Measurements from ENCODE around the gene BOC. TPM values are rescaled to one million over a fixed set of nuclear protein-coding genes. Genes with fewer than 3 reads are reported as not detected.

Gene BOC, protein sequence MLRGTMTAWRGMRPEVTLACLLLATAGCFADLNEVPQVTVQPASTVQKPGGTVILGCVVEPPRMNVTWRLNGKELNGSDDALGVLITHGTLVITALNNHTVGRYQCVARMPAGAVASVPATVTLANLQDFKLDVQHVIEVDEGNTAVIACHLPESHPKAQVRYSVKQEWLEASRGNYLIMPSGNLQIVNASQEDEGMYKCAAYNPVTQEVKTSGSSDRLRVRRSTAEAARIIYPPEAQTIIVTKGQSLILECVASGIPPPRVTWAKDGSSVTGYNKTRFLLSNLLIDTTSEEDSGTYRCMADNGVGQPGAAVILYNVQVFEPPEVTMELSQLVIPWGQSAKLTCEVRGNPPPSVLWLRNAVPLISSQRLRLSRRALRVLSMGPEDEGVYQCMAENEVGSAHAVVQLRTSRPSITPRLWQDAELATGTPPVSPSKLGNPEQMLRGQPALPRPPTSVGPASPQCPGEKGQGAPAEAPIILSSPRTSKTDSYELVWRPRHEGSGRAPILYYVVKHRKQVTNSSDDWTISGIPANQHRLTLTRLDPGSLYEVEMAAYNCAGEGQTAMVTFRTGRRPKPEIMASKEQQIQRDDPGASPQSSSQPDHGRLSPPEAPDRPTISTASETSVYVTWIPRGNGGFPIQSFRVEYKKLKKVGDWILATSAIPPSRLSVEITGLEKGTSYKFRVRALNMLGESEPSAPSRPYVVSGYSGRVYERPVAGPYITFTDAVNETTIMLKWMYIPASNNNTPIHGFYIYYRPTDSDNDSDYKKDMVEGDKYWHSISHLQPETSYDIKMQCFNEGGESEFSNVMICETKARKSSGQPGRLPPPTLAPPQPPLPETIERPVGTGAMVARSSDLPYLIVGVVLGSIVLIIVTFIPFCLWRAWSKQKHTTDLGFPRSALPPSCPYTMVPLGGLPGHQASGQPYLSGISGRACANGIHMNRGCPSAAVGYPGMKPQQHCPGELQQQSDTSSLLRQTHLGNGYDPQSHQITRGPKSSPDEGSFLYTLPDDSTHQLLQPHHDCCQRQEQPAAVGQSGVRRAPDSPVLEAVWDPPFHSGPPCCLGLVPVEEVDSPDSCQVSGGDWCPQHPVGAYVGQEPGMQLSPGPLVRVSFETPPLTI
- total RNA-seq (2014; rRNA removed; shearing (Covaris generic)), result 2.5 and 3.8 TPM in 2 replicates

DNA sequence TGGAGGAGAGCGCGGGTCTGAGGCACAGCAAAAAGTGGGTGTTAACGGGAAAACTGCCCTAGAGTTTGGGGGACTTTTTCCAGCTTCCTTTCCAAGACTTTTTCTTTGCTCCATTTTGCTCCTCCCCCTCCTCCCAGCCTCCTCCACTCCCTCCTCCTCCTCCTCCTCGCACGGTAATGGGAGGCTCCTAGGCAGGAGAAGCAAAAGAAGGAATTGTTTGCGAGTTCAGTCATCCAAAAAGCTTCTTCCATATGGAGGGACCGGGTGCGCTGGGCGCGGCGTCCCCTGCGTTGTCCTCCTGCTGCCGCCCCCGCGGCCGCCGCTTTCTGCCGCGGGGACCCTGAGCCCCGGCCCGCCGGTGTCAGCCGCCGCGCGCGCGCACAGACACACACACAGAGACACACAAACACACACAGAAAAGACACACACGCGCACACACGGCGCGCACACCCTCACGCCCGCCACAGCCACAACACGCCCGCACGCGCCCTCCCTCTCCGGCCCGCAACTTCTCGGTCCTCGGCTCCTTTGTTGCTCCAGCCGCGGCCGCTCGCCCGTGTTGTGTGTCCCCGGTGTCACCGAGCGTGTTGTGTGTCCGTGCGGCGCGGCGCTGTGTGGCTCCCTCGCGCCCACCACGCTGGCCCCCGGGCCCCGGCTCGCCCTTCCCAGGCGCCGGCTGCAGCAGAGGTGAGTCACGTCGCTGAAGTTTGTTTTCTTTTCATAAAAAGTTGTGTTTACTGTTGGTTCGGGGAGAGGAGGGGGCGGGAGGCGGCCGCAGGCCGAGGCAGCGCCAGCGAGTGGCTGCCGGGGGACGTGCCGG is at the start of gene BOC:
TSS of gene BOC (plus strand) at position 228 of the 820 bp plus-strand sequence. CDS start 38,246 bp downstream, outside the sequence.

Other genes with a start within 250 kb of the BOC start
- gene CD200R1, start 236.5 kb upstream of the BOC start, total RNA-seq (2014; rRNA removed; shearing (Covaris generic)), result 0.05 TPM in 1 of 2 replicates, not detected in the other
- 42.5 and 43.0 TPM in 2 replicates for gene GTPBP8, start 220.6 kb upstream of the BOC start, total RNA-seq (2014; rRNA removed; shearing (Covaris generic))
- gene CFAP44, start 229.9 kb downstream of the BOC start, total RNA-seq (2014; rRNA removed; shearing (Covaris generic)), result 4.1 and 4.8 TPM in 2 replicates

All from A375 (cell line).